GM12878 (cell line): Measurements from ENCODE around the gene SHOC2. TPM values are rescaled to one million over a fixed set of nuclear protein-coding genes. Genes with fewer than 3 reads are reported as not detected.

Experiments
- ASH2L ChIP-seq: fragments of 300-600, 200-600 bp; sonication (generic); IDR thresholded peaks from 2 replicates; pipeline ENCODE4 v1.6.1; 2017; ENCODE audit warnings: low read depth, mild to moderate bottlenecking, borderline replicate concordance
- CTCF ChIP-seq, 3 experiments: IDR thresholded peaks in 2 of 3; conservative IDR thresholded peaks in 1 of 3; 2 replicates each; pipeline ENCODE4 v1.5.1; 2011; ENCODE audit warnings: low read depth in 3 of 3, low read length in 3 of 3, mild to moderate bottlenecking in 3 of 3, control low read depth in 2 of 3, moderate library complexity in 2 of 3, inconsistent platforms in 1 of 3, mixed read lengths in 1 of 3; ENCODE audit not compliant: control insufficient read depth in 2 of 3, insufficient read depth in 1 of 3; ENCODE audit errors: extremely low read depth in 1 of 3
- DPF2 ChIP-seq: fragments of 450-650 bp; IDR thresholded peaks from 2 replicates; pipeline ENCODE4 v1.6.1; 2017; ENCODE audit warnings: mild to moderate bottlenecking
- FOXM1 ChIP-seq: IDR thresholded peaks from 2 replicates; pipeline ENCODE4 v1.6.1; 2012; ENCODE audit warnings: low read depth, mild to moderate bottlenecking, inconsistent platforms, low read length, moderate library complexity
- IRF4 ChIP-seq: IDR thresholded peaks from 2 replicates; pipeline ENCODE4 v1.6.1; 2011; ENCODE audit warnings: low read depth, low read length
- MXI1 ChIP-seq: fragments of 150-350 bp; IDR thresholded peaks from 2 replicates; pipeline ENCODE4 v1.6.1; 2011; ENCODE audit warnings: low read depth, mild to moderate bottlenecking, inconsistent platforms, low read length, improper control_type of control experiment
- PAX5 ChIP-seq: IDR thresholded peaks from 2 replicates; pipeline ENCODE4 v1.6.1; 2011; ENCODE audit warnings: low read depth, low read length, borderline replicate concordance
- SIN3A ChIP-seq: IDR thresholded peaks from 2 replicates; pipeline ENCODE4 v1.6.1; 2012; ENCODE audit warnings: low read depth, low read length, improper control_type of control experiment
- SRF ChIP-seq, 2 experiments: IDR thresholded peaks; 2 replicates each; pipeline ENCODE4 v1.6.1; 2011; ENCODE audit warnings: low read depth in 2 of 2, low read length in 2 of 2, mild to moderate bottlenecking in 1 of 2, moderate library complexity in 1 of 2
- SUZ12 ChIP-seq: fragments of 200-600 bp; sonication (generic); IDR thresholded peaks from one replicate; pipeline ENCODE4 v1.6.1; 2018; ENCODE audit warnings: antibody characterized with exemption, mild to moderate bottlenecking; ENCODE audit not compliant: unreplicated experiment
- ZBTB11 ChIP-seq: fragments of 450-650 bp; formaldehyde crosslinking; IDR thresholded peaks from 2 replicates; pipeline ENCODE4 v1.5.0; 2022; ENCODE audit warnings: mild to moderate bottlenecking, missing genetic modification characterization
- ZSCAN29 ChIP-seq: fragments of 450-650 bp; IDR thresholded peaks from 2 replicates; pipeline ENCODE4 v1.6.1; 2017; ENCODE audit warnings: mild to moderate bottlenecking, moderate library complexity
- polyA plus RNA-seq, 11 experiments: library from polyadenylated mRNA; depleted of rRNA in 4 of 11; unstranded in 6 of 11; stranded (reverse) in 5 of 11; fragments of >200 nt; fragmentation: Nextera tagmentation in 4 of 11; fragmentation: Illumina TruSeq in 1 of 11; extraction: Ambion mirVana in 4 of 11; extraction: Trizol in 1 of 11; gene quantifications; 1 replicate in 1 of 11; 2 replicates in 10 of 11; pipeline versions ENCODE4 v1.2.1 to v1.2.3, GENCODE V29; 2011 to 2016; ENCODE audit warnings: inconsistent platforms in 2 of 11, missing spikeins in 2 of 11, low read depth in 1 of 11
- total RNA-seq, 4 experiments: library from RNA; depleted of rRNA in 3 of 4; stranded (reverse); fragments of >200 nt in 3 of 4; fragmentation: Illumina TruSeq in 1 of 4; extraction: Trizol in 1 of 4; gene quantifications; 2 replicates each; pipeline versions ENCODE4 v1.2.1 to v1.2.3, GENCODE V29; 2013 to 2021
- TF ChIP-seq, protein P1 (sequence below): IDR thresholded peaks from 2 replicates; pipeline ENCODE4 v1.6.1; 2012; ENCODE audit warnings: improper control_type of control experiment, low read depth, low read length; ENCODE audit not compliant: insufficient replicate concordance
- TF ChIP-seq, protein P2 (sequence below): IDR thresholded peaks from 2 replicates; pipeline ENCODE4 v1.6.1; 2011; ENCODE audit warnings: borderline replicate concordance, low read depth, mild to moderate bottlenecking, moderate library complexity, mixed read lengths, low read length; ENCODE audit not compliant: insufficient read depth; ENCODE audit errors: extremely low read length
- TF ChIP-seq, protein P3 (sequence below): IDR thresholded peaks from 2 replicates; pipeline ENCODE4 v1.6.1; 2011; ENCODE audit warnings: borderline replicate concordance, low read depth, mild to moderate bottlenecking, moderate library complexity, low read length; ENCODE audit not compliant: insufficient read depth, poor library complexity, severe bottlenecking

Gene SHOC2
- total and polyA plus RNA-seq, 10 of the 15 experiments (the other 5 are each of a cell fraction or from before 2014, with no cell fraction given), result 24.8 to 65.3 (median 42.6) TPM

- TF ChIP-seq, protein P1, sequence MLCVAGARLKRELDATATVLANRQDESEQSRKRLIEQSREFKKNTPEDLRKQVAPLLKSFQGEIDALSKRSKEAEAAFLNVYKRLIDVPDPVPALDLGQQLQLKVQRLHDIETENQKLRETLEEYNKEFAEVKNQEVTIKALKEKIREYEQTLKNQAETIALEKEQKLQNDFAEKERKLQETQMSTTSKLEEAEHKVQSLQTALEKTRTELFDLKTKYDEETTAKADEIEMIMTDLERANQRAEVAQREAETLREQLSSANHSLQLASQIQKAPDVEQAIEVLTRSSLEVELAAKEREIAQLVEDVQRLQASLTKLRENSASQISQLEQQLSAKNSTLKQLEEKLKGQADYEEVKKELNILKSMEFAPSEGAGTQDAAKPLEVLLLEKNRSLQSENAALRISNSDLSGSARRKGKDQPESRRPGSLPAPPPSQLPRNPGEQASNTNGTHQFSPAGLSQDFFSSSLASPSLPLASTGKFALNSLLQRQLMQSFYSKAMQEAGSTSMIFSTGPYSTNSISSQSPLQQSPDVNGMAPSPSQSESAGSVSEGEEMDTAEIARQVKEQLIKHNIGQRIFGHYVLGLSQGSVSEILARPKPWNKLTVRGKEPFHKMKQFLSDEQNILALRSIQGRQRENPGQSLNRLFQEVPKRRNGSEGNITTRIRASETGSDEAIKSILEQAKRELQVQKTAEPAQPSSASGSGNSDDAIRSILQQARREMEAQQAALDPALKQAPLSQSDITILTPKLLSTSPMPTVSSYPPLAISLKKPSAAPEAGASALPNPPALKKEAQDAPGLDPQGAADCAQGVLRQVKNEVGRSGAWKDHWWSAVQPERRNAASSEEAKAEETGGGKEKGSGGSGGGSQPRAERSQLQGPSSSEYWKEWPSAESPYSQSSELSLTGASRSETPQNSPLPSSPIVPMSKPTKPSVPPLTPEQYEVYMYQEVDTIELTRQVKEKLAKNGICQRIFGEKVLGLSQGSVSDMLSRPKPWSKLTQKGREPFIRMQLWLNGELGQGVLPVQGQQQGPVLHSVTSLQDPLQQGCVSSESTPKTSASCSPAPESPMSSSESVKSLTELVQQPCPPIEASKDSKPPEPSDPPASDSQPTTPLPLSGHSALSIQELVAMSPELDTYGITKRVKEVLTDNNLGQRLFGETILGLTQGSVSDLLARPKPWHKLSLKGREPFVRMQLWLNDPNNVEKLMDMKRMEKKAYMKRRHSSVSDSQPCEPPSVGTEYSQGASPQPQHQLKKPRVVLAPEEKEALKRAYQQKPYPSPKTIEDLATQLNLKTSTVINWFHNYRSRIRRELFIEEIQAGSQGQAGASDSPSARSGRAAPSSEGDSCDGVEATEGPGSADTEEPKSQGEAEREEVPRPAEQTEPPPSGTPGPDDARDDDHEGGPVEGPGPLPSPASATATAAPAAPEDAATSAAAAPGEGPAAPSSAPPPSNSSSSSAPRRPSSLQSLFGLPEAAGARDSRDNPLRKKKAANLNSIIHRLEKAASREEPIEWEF, result no peak
- TF ChIP-seq SIN3A (no peak; the same call in none of the 2 replicates), IRF4 (no peak), SUZ12 (no peak), ASH2L (no peak), SRF (IDR thresholded peaks at IDR 0.05; ENCODE audit: low read depth in 2 of 2, low read length in 2 of 2) (no peak), CTCF (IDR thresholded peaks at IDR 0.05 in 2 of 3, conservative IDR thresholded peaks at IDR 0.05 in 1 of 3; ENCODE audit: control insufficient read depth in 2 of 3, extremely low read depth in 1 of 3, insufficient read depth in 1 of 3, low read depth in 3 of 3, low read length in 3 of 3) (no peak), ZBTB11 (CRISPR knock-in tag) (no peak), PAX5 (no peak), MXI1 (peak; percentile 21; the same call in 1 of the 2 replicates), FOXM1 (no peak), DPF2 (no peak), ZSCAN29 (no peak)
- TF ChIP-seq, protein P2, sequence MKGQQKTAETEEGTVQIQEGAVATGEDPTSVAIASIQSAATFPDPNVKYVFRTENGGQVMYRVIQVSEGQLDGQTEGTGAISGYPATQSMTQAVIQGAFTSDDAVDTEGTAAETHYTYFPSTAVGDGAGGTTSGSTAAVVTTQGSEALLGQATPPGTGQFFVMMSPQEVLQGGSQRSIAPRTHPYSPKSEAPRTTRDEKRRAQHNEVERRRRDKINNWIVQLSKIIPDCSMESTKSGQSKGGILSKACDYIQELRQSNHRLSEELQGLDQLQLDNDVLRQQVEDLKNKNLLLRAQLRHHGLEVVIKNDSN, result no peak
- TF ChIP-seq, protein P3, sequence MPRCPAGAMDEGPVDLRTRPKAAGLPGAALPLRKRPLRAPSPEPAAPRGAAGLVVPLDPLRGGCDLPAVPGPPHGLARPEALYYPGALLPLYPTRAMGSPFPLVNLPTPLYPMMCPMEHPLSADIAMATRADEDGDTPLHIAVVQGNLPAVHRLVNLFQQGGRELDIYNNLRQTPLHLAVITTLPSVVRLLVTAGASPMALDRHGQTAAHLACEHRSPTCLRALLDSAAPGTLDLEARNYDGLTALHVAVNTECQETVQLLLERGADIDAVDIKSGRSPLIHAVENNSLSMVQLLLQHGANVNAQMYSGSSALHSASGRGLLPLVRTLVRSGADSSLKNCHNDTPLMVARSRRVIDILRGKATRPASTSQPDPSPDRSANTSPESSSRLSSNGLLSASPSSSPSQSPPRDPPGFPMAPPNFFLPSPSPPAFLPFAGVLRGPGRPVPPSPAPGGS, result no peak
These were observed 47.9 kb upstream of the SHOC2 start, which contains the start of gene PDCD4 (continued) for GRCh38 chr10:110871298-110872084.
